Testis (tissue), 2 donors: ENCODE measurements around the gene ZNF611.

Source experiments
- CTCF ChIP-seq, 3 experiments: fragments of 450-650 bp in 2 of 3; fragments of 200-600 bp in 1 of 3; sonication (generic) in 1 of 3; IDR thresholded peaks; one replicate each; pipeline ENCODE4 v1.5.1; 2016 to 2019; ENCODE audit warnings: antibody characterized with exemption in 3 of 3, mild to moderate bottlenecking in 2 of 3, moderate library complexity in 1 of 3
- POLR2A ChIP-seq: fragments of 450-650 bp; IDR thresholded peaks from one replicate; pipeline ENCODE4 v1.6.1; 2017; ENCODE audit warnings: antibody characterized with exemption, mild to moderate bottlenecking, moderate library complexity

GRCh38 chr19:52692431-52693008, 42.3 kb downstream of the ZNF611 start:
- no peak for TF ChIP-seq POLR2A
- TF ChIP-seq CTCF (IDR thresholded peaks at IDR 0.05): no peak
